ENCODE data around the gene RIMKLB.

The RIMKLB gene

GRCh38 chr12:8689681-8690080 lies 8.1 kb upstream of the RIMKLB start:
- Histone ChIP-seq H3K9me3 (ENCODE audit: control extremely low read depth in 1 of 5, control insufficient read depth in 4 of 5, insufficient read depth in 2 of 5, low read depth in 1 of 5, low read length in 4 of 5) (no peaks in the 10 kb centered on the region), H3K4me1 (ENCODE audit: control extremely low read depth in 1 of 4, control insufficient read depth in 4 of 4, insufficient read depth in 4 of 4, low read length in 3 of 4) (peaks cover 19 to 34% (median 26%) of the 10 kb centered on the region in 4 experiments), H3K27me3 (replicated peaks in 2 of 5; ENCODE audit: control insufficient read depth in 4 of 5, insufficient read depth in 5 of 5, low read length in 4 of 5) (no peaks in the 10 kb centered on the region), H3K4me3 (ENCODE audit: control insufficient read depth in 1 of 7, extremely low read depth in 1 of 7, insufficient read depth in 4 of 7, low read depth in 2 of 7, low read length in 6 of 7) (no peak overlapping the region), H3K27ac (ENCODE audit: insufficient read depth in 1 of 2, low read depth in 1 of 2, low read length in 2 of 2, poor library complexity in 1 of 2, severe bottlenecking in 2 of 2) (no peak overlapping the region), H3K36me3 (ENCODE audit: control insufficient read depth in 4 of 4, insufficient read depth in 4 of 4, low read length in 3 of 4) (no peaks in the 10 kb centered on the region)
- 78% methylated on average over 1 of the region's 4 CpGs for WGBS (ENCODE audit: insufficient coverage)
- CTCF ChIA-PET = no interaction called here
- DNase-seq = no peak
- POLR2A ChIA-PET = no interaction called here

GRCh38 chr12:8692573-8692972 lies 5.2 kb upstream of the RIMKLB start:
- POLR2A ChIA-PET = interaction anchor here (0.5 kb wide), 1 partner anchor 9 kb away, joined by 4 read pairs; no protein-coding TSS in a partner anchor
- CTCF ChIA-PET = interaction anchor here (0.9 to 1.1 kb wide), 2 partner anchors 10 to 11 kb away, joined by 3 read pairs; no protein-coding TSS in a partner anchor
- no CpG with 5 or more reads among the region's 5 CpGs for WGBS (ENCODE audit: insufficient coverage)
- H3K27me3 ChIP-seq (replicated peaks in 2 of 5; ENCODE audit: control insufficient read depth in 4 of 5, insufficient read depth in 5 of 5, low read length in 4 of 5) = no peaks in the 10 kb centered on the region
- peaks cover 26 to 47% (median 32%) of the 10 kb centered on the region in 4 experiments for H3K4me1 ChIP-seq (ENCODE audit: control extremely low read depth in 1 of 4, control insufficient read depth in 4 of 4, insufficient read depth in 4 of 4, low read length in 3 of 4)
- DNase-seq = peak; percentile 25 to 79 (median 68)
- H3K27ac ChIP-seq (ENCODE audit: insufficient read depth in 1 of 2, low read depth in 1 of 2, low read length in 2 of 2, poor library complexity in 1 of 2, severe bottlenecking in 2 of 2) = peak overlapping the region in 1 of 2 experiments; percentile 58
- H3K9me3 ChIP-seq (ENCODE audit: control extremely low read depth in 1 of 5, control insufficient read depth in 4 of 5, insufficient read depth in 2 of 5, low read depth in 1 of 5, low read length in 4 of 5) = no peaks in the 10 kb centered on the region
- H3K4me3 ChIP-seq (ENCODE audit: control insufficient read depth in 1 of 7, extremely low read depth in 1 of 7, insufficient read depth in 4 of 7, low read depth in 2 of 7, low read length in 6 of 7) = peak overlapping the region in 1 of 7 experiments; percentile 35
- no peaks in the 10 kb centered on the region for H3K36me3 ChIP-seq (ENCODE audit: control insufficient read depth in 4 of 4, insufficient read depth in 4 of 4, low read length in 3 of 4)

- Histone ChIP-seq H3K36me3 (ENCODE audit: control insufficient read depth in 4 of 4, insufficient read depth in 4 of 4, low read length in 3 of 4) (no peaks in the 10 kb centered on the region), H3K4me1 (ENCODE audit: control extremely low read depth in 1 of 4, control insufficient read depth in 4 of 4, insufficient read depth in 4 of 4, low read length in 3 of 4) (peaks cover 20 to 51% (median 35%) of the 10 kb centered on the region in 4 experiments), H3K9me3 (ENCODE audit: control extremely low read depth in 1 of 5, control insufficient read depth in 4 of 5, insufficient read depth in 2 of 5, low read depth in 1 of 5, low read length in 4 of 5) (no peaks in the 10 kb centered on the region), H3K4me3 (ENCODE audit: control insufficient read depth in 1 of 7, extremely low read depth in 1 of 7, insufficient read depth in 4 of 7, low read depth in 2 of 7, low read length in 6 of 7) (peak overlapping the region in 1 of 7 experiments; percentile 7), H3K27me3 (replicated peaks in 2 of 5; ENCODE audit: control insufficient read depth in 4 of 5, insufficient read depth in 5 of 5, low read length in 4 of 5) (no peaks in the 10 kb centered on the region), H3K27ac (ENCODE audit: insufficient read depth in 1 of 2, low read depth in 1 of 2, low read length in 2 of 2, poor library complexity in 1 of 2, severe bottlenecking in 2 of 2) (no peak overlapping the region)
- peak in 2 of 3 donors; percentile 27 to 38 for DNase-seq
- ChIA-PET CTCF (interaction anchor here (1.2 to 1.5 kb wide), 2 partner anchors 14 to 24 kb away, joined by 3 to 4 read pairs; no protein-coding TSS in a partner anchor), POLR2A (no interaction called here)
- WGBS (ENCODE audit: insufficient coverage) = no CpG with 5 or more reads among the region's 10 CpGs
Measured at GRCh38 chr12:8695116-8695515, 2.7 kb upstream of the RIMKLB start.

GRCh38 chr12:8696442-8697090 lies 1.2 kb upstream of the RIMKLB start:
- CTCF ChIA-PET = interaction anchor here (0.7 to 1.3 kb wide), 3 partner anchors 23 to 152 kb away, joined by 3 to 4 read pairs (median 3); no protein-coding TSS in a partner anchor
- POLR2A ChIA-PET = interaction anchor here (0.6 kb wide), 1 partner anchor 13 kb away, joined by 4 read pairs; no protein-coding TSS in a partner anchor
- Histone ChIP-seq H3K27me3 (replicated peaks in 2 of 5; ENCODE audit: control insufficient read depth in 4 of 5, insufficient read depth in 5 of 5, low read length in 4 of 5) (no peaks in the 10 kb centered on the region), H3K4me3 (ENCODE audit: control insufficient read depth in 1 of 7, extremely low read depth in 1 of 7, insufficient read depth in 4 of 7, low read depth in 2 of 7, low read length in 6 of 7) (peak overlapping the region in 6 of 7 experiments; percentile 76 to 93 (median 87)), H3K4me1 (ENCODE audit: control extremely low read depth in 1 of 4, control insufficient read depth in 4 of 4, insufficient read depth in 4 of 4, low read length in 3 of 4) (peaks cover 20 to 58% (median 44%) of the 10 kb centered on the region in 4 experiments), H3K27ac (ENCODE audit: insufficient read depth in 1 of 2, low read depth in 1 of 2, low read length in 2 of 2, poor library complexity in 1 of 2, severe bottlenecking in 2 of 2) (peak overlapping the region; percentile 93 to 96), H3K36me3 (ENCODE audit: control insufficient read depth in 4 of 4, insufficient read depth in 4 of 4, low read length in 3 of 4) (no peaks in the 10 kb centered on the region), H3K9me3 (ENCODE audit: control extremely low read depth in 1 of 5, control insufficient read depth in 4 of 5, insufficient read depth in 2 of 5, low read depth in 1 of 5, low read length in 4 of 5) (no peaks in the 10 kb centered on the region)
- WGBS (ENCODE audit: insufficient coverage) = 34% methylated on average over 4 of the region's 6 CpGs
- DNase-seq = peak in 1 of 3 donors; percentile 18

- POLR2A ChIA-PET = interaction anchor here (0.9 to 1.1 kb wide), 2 partner anchors 12 to 18 kb away, joined by 3 read pairs; no protein-coding TSS in a partner anchor
- H3K36me3 ChIP-seq (ENCODE audit: control insufficient read depth in 4 of 4, insufficient read depth in 4 of 4, low read length in 3 of 4) = no peaks in the 10 kb centered on the region
- CTCF ChIA-PET = interaction anchor here (0.7 to 1.3 kb wide), 3 partner anchors 13 to 153 kb away, joined by 3 to 4 read pairs (median 3); no protein-coding TSS in a partner anchor
- DNase-seq = peak; percentile 61 to 88 (median 80)
- H3K27me3 ChIP-seq (replicated peaks in 2 of 5; ENCODE audit: control insufficient read depth in 4 of 5, insufficient read depth in 5 of 5, low read length in 4 of 5) = no peaks in the 10 kb centered on the region
- no peaks in the 10 kb centered on the region for H3K9me3 ChIP-seq (ENCODE audit: control extremely low read depth in 1 of 5, control insufficient read depth in 4 of 5, insufficient read depth in 2 of 5, low read depth in 1 of 5, low read length in 4 of 5)
- H3K4me3 ChIP-seq (ENCODE audit: control insufficient read depth in 1 of 7, extremely low read depth in 1 of 7, insufficient read depth in 4 of 7, low read depth in 2 of 7, low read length in 6 of 7) = peak overlapping the region; percentile 76 to 99 (median 88)
- peaks cover 14 to 52% (median 41%) of the 10 kb centered on the region in 4 experiments for H3K4me1 ChIP-seq (ENCODE audit: control extremely low read depth in 1 of 4, control insufficient read depth in 4 of 4, insufficient read depth in 4 of 4, low read length in 3 of 4)
- 0% methylated on average over 16 of the region's 21 CpGs for WGBS (ENCODE audit: insufficient coverage)
- H3K27ac ChIP-seq (ENCODE audit: insufficient read depth in 1 of 2, low read depth in 1 of 2, low read length in 2 of 2, poor library complexity in 1 of 2, severe bottlenecking in 2 of 2) = peak overlapping the region; percentile 93 to 96
Measured at GRCh38 chr12:8697120-8697475, 693 bp upstream of the RIMKLB start.

GRCh38 chr12:8698132-8698851 lies 501 bp downstream of the RIMKLB start:
- H3K9me3 ChIP-seq (ENCODE audit: control extremely low read depth in 1 of 5, control insufficient read depth in 4 of 5, insufficient read depth in 2 of 5, low read depth in 1 of 5, low read length in 4 of 5) = no peaks in the 10 kb centered on the region
- no peaks in the 10 kb centered on the region for H3K27me3 ChIP-seq (replicated peaks in 2 of 5; ENCODE audit: control insufficient read depth in 4 of 5, insufficient read depth in 5 of 5, low read length in 4 of 5)
- peaks cover 7 to 40% (median 30%) of the 10 kb centered on the region in 4 experiments for H3K4me1 ChIP-seq (ENCODE audit: control extremely low read depth in 1 of 4, control insufficient read depth in 4 of 4, insufficient read depth in 4 of 4, low read length in 3 of 4)
- peak; percentile 50 to 77 (median 69) for DNase-seq
- no peaks in the 10 kb centered on the region for H3K36me3 ChIP-seq (ENCODE audit: control insufficient read depth in 4 of 4, insufficient read depth in 4 of 4, low read length in 3 of 4)
- POLR2A ChIA-PET = interaction anchor here (0.9 to 1.7 kb wide), 3 partner anchors 10 to 19 kb away, joined by 3 to 8 read pairs (median 3); no protein-coding TSS in a partner anchor
- CTCF ChIA-PET = interaction anchor here (0.6 to 1.1 kb wide), 4 partner anchors 10 to 85 kb away, joined by 3 read pairs; no protein-coding TSS in a partner anchor
- WGBS (ENCODE audit: insufficient coverage) = 0% methylated on average over 54 of the region's 85 CpGs
- H3K4me3 ChIP-seq (ENCODE audit: control insufficient read depth in 1 of 7, extremely low read depth in 1 of 7, insufficient read depth in 4 of 7, low read depth in 2 of 7, low read length in 6 of 7) = peak overlapping the region; percentile 76 to 99 (median 88)
- H3K27ac ChIP-seq (ENCODE audit: insufficient read depth in 1 of 2, low read depth in 1 of 2, low read length in 2 of 2, poor library complexity in 1 of 2, severe bottlenecking in 2 of 2) = peak overlapping the region; percentile 91 to 96
